Measurements from ENCODE around the gene ARHGEF28. TPM values are rescaled to one million over a fixed set of nuclear protein-coding genes. Genes with fewer than 3 reads are reported as not detected.

The ARHGEF28 gene
- polyA plus RNA-seq, 1 donor = 16.6 TPM

- WGBS (ENCODE audit: insufficient coverage, low lambda C conversion rate) = no CpG with 5 or more reads among the region's 3 CpGs
- Histone ChIP-seq H3K4me3 (ENCODE audit: low read length) (no peak overlapping the region), H3K9me3 (ENCODE audit: control insufficient read depth, low read depth, low read length) (no peaks in the 10 kb centered on the region), H3K4me1 (ENCODE audit: control insufficient read depth, insufficient read depth, low read length) (no peaks in the 10 kb centered on the region), H3K27me3 (ENCODE audit: control insufficient read depth, insufficient read depth, low read length) (no peaks in the 10 kb centered on the region), H3K36me3 (ENCODE audit: control insufficient read depth, insufficient read depth, low read length) (peaks cover 3% of the 10 kb centered on the region), H3K27ac (ENCODE audit: low read length) (no peak overlapping the region)
- DNase-seq = no peak
These were observed 270.1 kb downstream of the ARHGEF28 start for GRCh38 chr5:73896097-73896496.

GRCh38 chr5:73896668-73897067, 270.7 kb downstream of the ARHGEF28 start:
- H3K36me3 ChIP-seq (ENCODE audit: control insufficient read depth, insufficient read depth, low read length) = peaks cover 3% of the 10 kb centered on the region

GRCh38 chr5:73897893-73898292, 271.9 kb downstream of the ARHGEF28 start:
- no peaks in the 10 kb centered on the region for H3K4me1 ChIP-seq (ENCODE audit: control insufficient read depth, insufficient read depth, low read length)
- H3K27ac ChIP-seq (ENCODE audit: low read length) = no peak overlapping the region
- H3K27me3 ChIP-seq (ENCODE audit: control insufficient read depth, insufficient read depth, low read length) = no peaks in the 10 kb centered on the region
- H3K9me3 ChIP-seq (ENCODE audit: control insufficient read depth, low read depth, low read length) = no peaks in the 10 kb centered on the region
- no peak for DNase-seq
- 100% methylated on average over 1 of the region's 5 CpGs for WGBS (ENCODE audit: insufficient coverage, low lambda C conversion rate)
- H3K36me3 ChIP-seq (ENCODE audit: control insufficient read depth, insufficient read depth, low read length) = peaks cover 3% of the 10 kb centered on the region
- no peak overlapping the region for H3K4me3 ChIP-seq (ENCODE audit: low read length)

More at GRCh38 chr5:73896668-73897067, 270.7 kb downstream of the ARHGEF28 start:
- Histone ChIP-seq H3K4me3 (ENCODE audit: low read length) (no peak overlapping the region), H3K4me1 (ENCODE audit: control insufficient read depth, insufficient read depth, low read length) (no peaks in the 10 kb centered on the region), H3K27ac (ENCODE audit: low read length) (no peak overlapping the region), H3K27me3 (ENCODE audit: control insufficient read depth, insufficient read depth, low read length) (no peaks in the 10 kb centered on the region), H3K9me3 (ENCODE audit: control insufficient read depth, low read depth, low read length) (no peaks in the 10 kb centered on the region)
- no peak for DNase-seq
- no CpG with 5 or more reads among the region's 12 CpGs for WGBS (ENCODE audit: insufficient coverage, low lambda C conversion rate)

- no peaks in the 10 kb centered on the region for H3K4me1 ChIP-seq (ENCODE audit: control insufficient read depth, insufficient read depth, low read length)
- no peak for DNase-seq
- WGBS (ENCODE audit: insufficient coverage, low lambda C conversion rate) = 90% methylated on average over 2 of the region's 9 CpGs
These were observed 273.1 kb downstream of the ARHGEF28 start for GRCh38 chr5:73899055-73899454.

GRCh38 chr5:73899916-73900315, 273.9 kb downstream of the ARHGEF28 start:
- H3K4me3 ChIP-seq (ENCODE audit: low read length) = no peak overlapping the region
- H3K27me3 ChIP-seq (ENCODE audit: control insufficient read depth, insufficient read depth, low read length) = no peaks in the 10 kb centered on the region
- H3K27ac ChIP-seq (ENCODE audit: low read length) = no peak overlapping the region
- 100% methylated on average over 1 of the region's 3 CpGs for WGBS (ENCODE audit: insufficient coverage, low lambda C conversion rate)
- H3K4me1 ChIP-seq (ENCODE audit: control insufficient read depth, insufficient read depth, low read length) = no peaks in the 10 kb centered on the region
- H3K36me3 ChIP-seq (ENCODE audit: control insufficient read depth, insufficient read depth, low read length) = no peaks in the 10 kb centered on the region
- no peak for DNase-seq
- no peaks in the 10 kb centered on the region for H3K9me3 ChIP-seq (ENCODE audit: control insufficient read depth, low read depth, low read length)

More at GRCh38 chr5:73899055-73899454, 273.1 kb downstream of the ARHGEF28 start:
- H3K9me3 ChIP-seq (ENCODE audit: control insufficient read depth, low read depth, low read length) = no peaks in the 10 kb centered on the region
- H3K27me3 ChIP-seq (ENCODE audit: control insufficient read depth, insufficient read depth, low read length) = no peaks in the 10 kb centered on the region
- no peak overlapping the region for H3K27ac ChIP-seq (ENCODE audit: low read length)
- H3K36me3 ChIP-seq (ENCODE audit: control insufficient read depth, insufficient read depth, low read length) = no peaks in the 10 kb centered on the region
- H3K4me3 ChIP-seq (ENCODE audit: low read length) = no peak overlapping the region

- no peaks in the 10 kb centered on the region for H3K4me1 ChIP-seq (ENCODE audit: control insufficient read depth, insufficient read depth, low read length)
These were observed 274.6 kb downstream of the ARHGEF28 start for GRCh38 chr5:73900566-73900965.

GRCh38 chr5:73901043-73901442, 275.0 kb downstream of the ARHGEF28 start:
- Histone ChIP-seq H3K27ac (ENCODE audit: low read length) (no peak overlapping the region), H3K4me3 (ENCODE audit: low read length) (no peak overlapping the region), H3K9me3 (ENCODE audit: control insufficient read depth, low read depth, low read length) (no peaks in the 10 kb centered on the region), H3K4me1 (ENCODE audit: control insufficient read depth, insufficient read depth, low read length) (no peaks in the 10 kb centered on the region), H3K36me3 (ENCODE audit: control insufficient read depth, insufficient read depth, low read length) (no peaks in the 10 kb centered on the region), H3K27me3 (ENCODE audit: control insufficient read depth, insufficient read depth, low read length) (no peaks in the 10 kb centered on the region)
- no CpG with 5 or more reads among the region's 13 CpGs for WGBS (ENCODE audit: insufficient coverage, low lambda C conversion rate)
- DNase-seq = no peak

More at GRCh38 chr5:73900566-73900965, 274.6 kb downstream of the ARHGEF28 start:
- no peaks in the 10 kb centered on the region for H3K36me3 ChIP-seq (ENCODE audit: control insufficient read depth, insufficient read depth, low read length)
- no peaks in the 10 kb centered on the region for H3K27me3 ChIP-seq (ENCODE audit: control insufficient read depth, insufficient read depth, low read length)
- no peak for DNase-seq
- no peaks in the 10 kb centered on the region for H3K9me3 ChIP-seq (ENCODE audit: control insufficient read depth, low read depth, low read length)
- no peak overlapping the region for H3K4me3 ChIP-seq (ENCODE audit: low read length)
- no peak overlapping the region for H3K27ac ChIP-seq (ENCODE audit: low read length)
- WGBS (ENCODE audit: insufficient coverage, low lambda C conversion rate) = 96% methylated on average over 3 of the region's 7 CpGs

GRCh38 chr5:73901455-73901854, 275.5 kb downstream of the ARHGEF28 start:
- no peaks in the 10 kb centered on the region for H3K4me1 ChIP-seq (ENCODE audit: control insufficient read depth, insufficient read depth, low read length)
- H3K9me3 ChIP-seq (ENCODE audit: control insufficient read depth, low read depth, low read length) = no peaks in the 10 kb centered on the region
- H3K4me3 ChIP-seq (ENCODE audit: low read length) = no peak overlapping the region
- WGBS (ENCODE audit: insufficient coverage, low lambda C conversion rate) = 29% methylated on average over 1 of the region's 4 CpGs
- no peaks in the 10 kb centered on the region for H3K36me3 ChIP-seq (ENCODE audit: control insufficient read depth, insufficient read depth, low read length)
- no peak overlapping the region for H3K27ac ChIP-seq (ENCODE audit: low read length)
- no peaks in the 10 kb centered on the region for H3K27me3 ChIP-seq (ENCODE audit: control insufficient read depth, insufficient read depth, low read length)
- peak in 1 of 2 donors; percentile 19 for DNase-seq

- Histone ChIP-seq H3K9me3 (ENCODE audit: control insufficient read depth, low read depth, low read length) (no peaks in the 10 kb centered on the region), H3K4me1 (ENCODE audit: control insufficient read depth, insufficient read depth, low read length) (no peaks in the 10 kb centered on the region), H3K36me3 (ENCODE audit: control insufficient read depth, insufficient read depth, low read length) (no peaks in the 10 kb centered on the region), H3K27me3 (ENCODE audit: control insufficient read depth, insufficient read depth, low read length) (no peaks in the 10 kb centered on the region), H3K4me3 (ENCODE audit: low read length) (no peak overlapping the region), H3K27ac (ENCODE audit: low read length) (no peak overlapping the region)
- WGBS (ENCODE audit: insufficient coverage, low lambda C conversion rate) = 0% methylated on average over 1 of the region's 10 CpGs
- peak; percentile 12 to 45 for DNase-seq
These were observed 276.5 kb downstream of the ARHGEF28 start for GRCh38 chr5:73902327-73903051.

- Histone ChIP-seq H3K27ac (ENCODE audit: low read length) (no peak overlapping the region), H3K27me3 (ENCODE audit: control insufficient read depth, insufficient read depth, low read length) (no peaks in the 10 kb centered on the region), H3K9me3 (ENCODE audit: control insufficient read depth, low read depth, low read length) (no peaks in the 10 kb centered on the region), H3K4me3 (ENCODE audit: low read length) (no peak overlapping the region), H3K36me3 (ENCODE audit: control insufficient read depth, insufficient read depth, low read length) (no peaks in the 10 kb centered on the region), H3K4me1 (ENCODE audit: control insufficient read depth, insufficient read depth, low read length) (no peaks in the 10 kb centered on the region)
- no CpG with 5 or more reads among the region's 9 CpGs for WGBS (ENCODE audit: insufficient coverage, low lambda C conversion rate)
- no peak for DNase-seq
These were observed 277.2 kb downstream of the ARHGEF28 start for GRCh38 chr5:73903169-73903568.

GRCh38 chr5:73906277-73906676, 280.3 kb downstream of the ARHGEF28 start:
- H3K9me3 ChIP-seq (ENCODE audit: control insufficient read depth, low read depth, low read length) = peaks cover 3% of the 10 kb centered on the region
- no peaks in the 10 kb centered on the region for H3K27me3 ChIP-seq (ENCODE audit: control insufficient read depth, insufficient read depth, low read length)
- H3K36me3 ChIP-seq (ENCODE audit: control insufficient read depth, insufficient read depth, low read length) = peaks cover 7% of the 10 kb centered on the region
- no peaks in the 10 kb centered on the region for H3K4me1 ChIP-seq (ENCODE audit: control insufficient read depth, insufficient read depth, low read length)
- 100% methylated on average over 1 of the region's 3 CpGs for WGBS (ENCODE audit: insufficient coverage, low lambda C conversion rate)
- no peak overlapping the region for H3K4me3 ChIP-seq (ENCODE audit: low read length)
- no peak for DNase-seq
- H3K27ac ChIP-seq (ENCODE audit: low read length) = no peak overlapping the region
